Stimulated activated naive CD4-positive, alpha-beta T cell treated with Interleukin-2 at 50 U/mL for 16 hours (primary cell): Measurements from ENCODE around the gene TRAPPC10.

Experiments
- DNase-seq: peaks from one replicate; lab custom pipeline; 2025; lab: John Stamatoyannopoulos, UW

Gene TRAPPC10

DNA sequence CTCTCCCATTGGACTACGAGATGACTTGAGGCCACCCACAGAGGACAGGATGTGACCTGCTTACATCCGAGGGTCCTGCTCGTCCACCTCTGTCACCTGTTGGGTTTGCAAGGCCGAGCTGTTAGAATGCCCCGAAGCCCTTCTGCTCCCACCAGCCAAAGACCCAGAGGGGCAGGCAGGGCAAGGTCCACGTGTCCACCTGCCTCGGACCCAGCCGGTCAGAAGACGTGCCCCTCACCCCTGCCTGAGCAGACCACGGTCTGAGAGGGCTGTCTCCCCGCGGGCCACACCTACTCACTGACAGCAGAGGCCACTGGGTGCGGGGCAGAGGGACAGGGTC lies 30.3 kb upstream of the TRAPPC10 start:
- no peak for DNase-seq

DNA sequence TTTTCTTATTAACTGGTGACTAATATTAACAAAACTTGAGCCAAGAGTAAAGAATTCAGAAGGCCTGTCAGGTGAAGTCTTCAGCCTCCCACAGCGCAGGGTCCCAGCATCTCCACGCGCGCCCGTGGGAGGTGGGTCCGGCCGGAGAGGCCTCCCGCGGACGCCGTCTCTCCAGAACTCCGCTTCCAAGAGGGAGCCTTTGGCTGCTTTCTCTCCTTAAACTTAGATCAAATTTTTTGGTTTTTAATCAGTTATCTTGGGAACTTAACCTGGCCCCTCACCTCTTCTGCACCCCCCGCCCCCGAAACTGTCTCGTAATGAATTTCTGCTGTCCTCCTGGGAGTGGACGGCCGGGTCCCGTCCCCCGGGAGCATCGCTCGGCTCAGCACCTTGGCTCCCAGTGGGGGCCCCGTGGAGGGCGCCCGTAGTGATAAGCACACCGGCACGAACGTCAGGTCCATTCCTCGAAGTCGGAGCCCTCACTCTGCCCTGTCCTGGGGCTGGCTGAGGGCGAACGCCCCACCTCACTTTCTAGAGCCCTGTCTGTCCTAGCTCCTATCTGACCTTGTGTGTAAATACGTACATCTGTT lies 29.5 kb upstream of the TRAPPC10 start:
- no peak for DNase-seq

DNA sequence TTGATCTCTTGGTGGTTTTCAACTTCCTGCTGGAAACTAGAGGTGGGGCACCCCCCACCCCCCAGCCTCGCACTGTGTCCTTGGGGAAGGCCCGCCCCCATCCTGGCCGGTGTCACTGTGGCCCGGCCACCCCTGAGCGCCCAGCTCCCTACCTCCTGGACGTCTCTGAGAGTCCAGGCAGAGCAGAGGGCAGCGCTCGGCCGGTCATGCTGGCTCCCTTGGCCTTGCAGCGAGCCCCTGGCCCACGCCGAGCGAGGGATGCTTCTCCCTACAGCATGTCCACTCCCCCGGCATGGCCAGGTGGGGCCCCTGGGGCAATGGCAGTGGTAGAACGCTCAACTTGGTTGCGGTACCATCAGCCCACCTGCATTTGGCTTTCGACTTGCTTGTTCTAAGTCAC lies 28.7 kb upstream of the TRAPPC10 start:
- no peak for DNase-seq

DNA sequence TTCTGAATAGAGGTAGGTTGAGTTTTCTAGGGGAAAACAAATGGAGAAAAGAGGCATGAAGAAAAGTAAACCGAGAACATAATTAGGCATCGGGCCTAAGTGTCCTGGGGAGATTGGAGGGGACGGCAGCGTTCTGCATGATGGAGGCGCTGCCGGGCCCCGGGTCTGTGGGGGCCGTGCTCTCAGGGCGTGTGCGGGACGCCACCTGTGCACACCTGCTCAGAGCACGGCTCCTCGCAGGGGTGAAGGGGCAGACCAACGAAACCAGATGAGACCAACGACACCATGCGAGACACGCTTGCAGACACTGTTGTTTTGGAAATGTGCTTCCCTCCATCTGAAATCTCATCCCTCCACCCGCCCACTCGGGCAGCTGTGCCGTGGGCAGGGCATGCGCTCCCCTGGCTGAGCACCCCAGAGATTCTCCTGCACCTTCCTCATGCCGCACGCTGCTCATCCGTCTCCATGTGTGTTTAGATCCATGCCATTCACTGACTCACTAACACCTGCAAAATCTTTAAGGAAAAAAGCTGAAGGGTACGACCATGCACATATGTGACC lies 28.2 kb upstream of the TRAPPC10 start:
- no peak for DNase-seq

DNA sequence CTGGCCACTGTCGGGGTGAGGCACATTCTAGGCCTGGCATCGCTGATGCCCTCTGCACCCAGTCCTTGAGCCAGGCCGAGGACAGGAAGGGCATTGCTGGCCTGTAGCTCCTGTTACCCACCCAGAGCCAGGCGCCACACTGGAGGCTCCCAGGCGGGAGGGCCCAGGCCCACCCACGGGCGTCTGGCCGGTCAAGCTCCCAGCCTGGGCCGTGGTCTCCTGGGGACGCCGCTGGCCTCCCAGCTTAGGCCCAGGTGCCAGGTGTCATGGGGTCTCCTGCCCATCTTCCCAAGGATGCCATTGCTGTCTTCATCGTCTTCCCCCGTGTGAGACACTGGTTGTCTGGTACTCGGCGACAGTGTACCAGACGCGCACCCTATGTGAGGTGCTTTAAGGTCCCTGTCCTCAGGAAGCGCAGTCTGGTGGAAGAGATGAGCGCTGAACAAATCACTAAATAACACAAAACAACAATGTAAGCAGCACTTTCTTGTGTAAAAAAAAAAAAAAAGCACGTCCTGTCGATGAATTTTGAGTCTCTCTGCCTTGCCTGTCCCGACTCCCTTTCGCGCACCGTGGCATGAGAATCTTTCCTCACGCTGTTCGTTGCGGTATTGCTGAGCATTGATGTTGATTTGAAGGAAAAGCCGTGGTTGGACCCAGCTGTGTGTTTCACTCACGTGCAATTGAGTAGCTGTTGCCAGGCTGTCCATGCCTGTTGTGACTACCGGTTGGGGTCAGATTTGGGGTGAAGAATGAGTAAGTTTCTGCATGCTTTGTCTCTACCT lies 27.0 kb upstream of the TRAPPC10 start:
- DNase-seq, result no peak

DNA sequence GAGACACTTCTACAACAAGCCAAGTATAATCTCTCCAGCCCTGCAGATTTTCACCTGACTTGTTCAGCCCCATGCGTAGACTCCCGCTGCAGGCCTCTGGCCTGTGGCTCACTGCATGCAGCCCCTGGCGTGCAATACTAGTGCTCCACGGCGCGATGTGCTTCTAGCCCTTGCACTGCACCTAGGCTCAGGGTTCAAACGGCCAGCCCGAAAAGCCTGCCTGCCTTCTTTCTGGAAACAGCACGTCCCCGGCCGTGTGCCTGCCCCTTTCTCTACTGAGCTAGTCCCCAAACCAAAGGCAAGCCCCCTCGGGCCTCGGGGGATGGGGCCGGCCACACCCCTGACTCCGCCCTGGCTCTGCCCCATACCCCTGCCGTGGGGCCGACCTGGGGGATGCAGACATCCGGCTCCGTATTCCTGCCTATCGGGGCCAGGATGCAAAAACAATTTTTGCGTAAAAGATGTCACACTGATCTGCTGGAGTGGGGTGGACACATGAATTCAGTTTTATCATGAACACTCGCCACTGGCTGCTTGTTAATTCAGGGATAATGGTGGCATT lies 26.3 kb upstream of the TRAPPC10 start:
- no peak for DNase-seq

DNA sequence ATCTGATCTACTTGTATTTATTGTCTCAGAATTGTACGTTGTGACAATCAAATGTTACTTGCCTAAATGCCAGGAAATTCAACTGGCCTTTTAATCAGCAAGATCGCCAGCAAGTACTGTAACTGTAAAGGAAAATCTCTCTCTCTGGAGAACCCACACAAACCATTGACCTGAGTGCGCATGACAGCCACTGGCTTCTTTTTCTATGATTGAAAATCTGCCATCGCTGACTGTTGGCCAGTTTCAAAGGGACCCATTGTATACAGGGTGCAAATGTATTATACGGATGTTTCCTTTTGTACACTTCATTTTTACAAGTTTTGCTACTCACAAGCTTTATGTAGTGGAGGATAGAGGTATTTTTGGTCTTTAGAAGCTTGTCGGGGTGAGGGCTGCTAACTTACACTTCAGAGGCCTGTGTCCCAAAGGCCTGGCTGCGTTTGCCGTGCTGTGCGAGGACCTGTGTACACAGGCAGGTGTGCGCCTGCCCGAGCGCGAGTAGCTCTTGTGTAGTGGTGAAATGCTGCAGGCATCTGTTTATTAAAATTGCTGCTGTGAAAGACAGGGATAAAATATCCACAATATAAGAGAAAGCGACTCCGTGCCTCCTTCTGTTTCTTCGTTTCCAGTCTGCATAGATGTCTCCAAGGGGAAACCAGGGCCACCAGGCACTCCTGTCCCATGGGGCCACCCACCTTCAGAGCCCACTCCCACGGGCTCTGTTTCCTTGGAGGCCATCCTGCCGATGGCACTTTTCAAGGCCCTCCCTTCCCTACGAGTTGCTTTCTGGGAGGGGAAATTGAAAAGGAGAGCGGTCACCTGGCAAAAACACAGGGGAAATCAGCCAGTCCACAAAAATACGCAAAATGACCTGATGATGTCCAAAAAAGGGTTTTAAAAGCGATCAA lies 25.3 kb upstream of the TRAPPC10 start:
- DNase-seq, result no peak

DNA sequence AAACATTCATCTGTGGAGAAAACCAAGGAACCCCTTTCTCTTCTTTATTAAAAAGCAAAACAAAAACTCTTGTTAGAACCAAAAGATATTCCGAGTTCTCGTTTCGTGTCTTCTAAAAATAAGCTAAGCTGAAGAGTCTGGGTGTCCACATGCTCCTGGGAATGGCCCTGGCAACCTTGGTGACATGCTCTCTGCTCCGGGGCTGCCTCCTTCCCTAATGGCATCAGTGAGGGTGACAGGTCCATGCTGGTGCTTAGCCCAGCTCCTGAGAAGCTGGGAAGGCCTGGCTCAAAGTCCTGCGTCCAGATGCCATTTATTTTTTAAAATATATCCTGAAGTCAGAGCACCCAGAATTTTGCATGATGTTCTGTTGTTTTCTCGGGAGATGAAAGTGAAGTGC lies 24.6 kb upstream of the TRAPPC10 start:
- no peak for DNase-seq

DNA sequence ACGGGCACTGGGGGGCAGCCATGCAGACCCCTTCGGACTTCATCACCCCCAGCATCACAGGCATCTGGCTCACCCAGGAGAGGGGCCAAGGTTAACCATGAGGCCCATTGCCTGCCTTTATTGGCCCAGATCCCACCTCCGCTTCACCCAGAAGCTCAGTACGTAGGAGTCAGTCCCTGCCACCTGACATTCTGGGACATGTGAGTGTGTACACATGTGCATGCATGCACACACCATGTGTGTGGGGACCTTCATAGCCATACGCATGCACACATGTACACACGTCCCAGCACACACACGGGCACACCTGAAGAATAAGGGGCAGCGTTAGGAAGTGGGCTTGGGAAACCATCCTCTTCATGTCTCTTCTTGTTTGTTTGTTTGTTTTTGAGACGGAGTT lies 24.1 kb upstream of the TRAPPC10 start:
- DNase-seq, result no peak

DNA sequence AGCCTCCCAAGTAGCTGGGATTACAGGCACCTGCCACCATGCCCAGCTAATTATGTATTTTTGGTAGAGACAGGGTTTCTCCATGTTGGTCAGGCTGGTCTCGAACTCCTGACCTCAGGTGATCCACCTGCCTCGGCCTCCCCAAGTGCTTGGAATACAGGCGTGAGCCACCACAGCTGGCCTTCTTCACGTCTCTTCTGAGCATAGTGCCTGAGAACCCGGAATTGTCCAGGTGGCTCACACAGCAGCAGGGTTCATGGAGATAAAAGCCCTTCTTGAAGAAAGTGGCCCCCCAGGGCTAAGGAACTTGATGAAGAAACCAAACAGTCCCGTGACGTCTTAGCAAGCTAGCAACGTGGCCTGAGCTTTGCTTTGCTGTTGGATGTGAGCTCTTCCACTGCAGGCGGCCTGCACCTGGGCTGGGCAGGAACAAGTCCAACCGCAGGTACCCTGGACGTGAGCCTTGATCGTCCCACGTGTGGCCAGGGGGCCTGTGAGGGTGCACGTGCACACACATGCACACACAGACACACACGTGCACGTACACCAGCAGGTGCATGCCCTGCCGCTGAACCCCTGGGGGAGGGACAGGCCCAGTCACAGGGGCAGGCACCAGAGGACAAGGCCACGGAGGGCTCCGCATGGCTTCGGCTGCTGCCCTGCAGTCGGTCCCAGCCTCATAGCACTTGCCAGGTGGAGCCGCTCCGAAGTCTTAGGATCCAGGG lies 23.4 kb upstream of the TRAPPC10 start:
- no peak for DNase-seq

DNA sequence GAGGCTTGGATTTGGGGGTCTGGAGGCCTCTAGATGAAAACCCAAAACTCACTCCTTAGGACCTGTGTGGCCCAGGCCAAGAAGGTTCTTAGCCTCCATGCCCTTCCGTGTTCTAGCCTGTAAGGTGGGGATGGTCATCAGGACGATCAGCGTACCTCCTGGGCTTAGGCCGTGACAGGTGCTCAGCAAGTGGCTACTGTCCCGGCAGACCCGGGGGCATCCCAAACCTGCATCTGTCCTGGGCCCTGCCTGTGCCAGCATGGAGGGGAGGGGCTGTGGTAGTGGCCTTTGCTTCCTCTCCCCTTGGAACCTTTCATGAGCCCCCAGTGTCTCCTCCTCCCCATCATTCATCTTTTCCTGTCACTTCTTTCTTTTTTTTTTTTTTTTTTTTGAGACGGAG lies 22.7 kb upstream of the TRAPPC10 start:
- DNase-seq, result no peak

DNA sequence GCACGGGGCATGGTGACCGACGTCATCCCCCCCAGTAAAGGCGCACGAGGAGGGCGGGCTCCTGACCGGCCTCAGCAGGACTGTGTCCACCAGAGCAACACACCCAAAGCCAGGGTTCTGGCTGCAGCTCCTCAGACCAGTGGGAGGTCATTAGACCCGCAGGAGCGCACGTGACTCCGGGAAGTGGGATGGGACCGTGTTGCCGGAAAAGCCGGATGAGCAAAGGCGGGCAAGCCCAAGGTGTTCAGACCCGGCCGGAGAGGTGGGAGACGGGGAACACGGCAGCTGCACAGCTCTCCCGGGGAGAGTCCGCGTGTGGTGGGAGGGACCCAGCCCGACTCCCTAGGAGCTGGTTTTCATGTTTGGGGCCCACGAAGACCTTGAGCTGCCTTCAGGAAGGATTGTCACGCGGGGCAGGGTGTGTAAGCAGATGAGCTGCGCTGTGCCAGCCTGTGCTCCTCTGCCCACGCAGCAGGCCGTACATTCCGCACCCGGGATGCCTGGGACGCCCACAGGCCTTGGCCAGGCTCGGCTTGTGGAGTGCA lies 20.6 kb upstream of the TRAPPC10 start:
- DNase-seq, result no peak

DNA sequence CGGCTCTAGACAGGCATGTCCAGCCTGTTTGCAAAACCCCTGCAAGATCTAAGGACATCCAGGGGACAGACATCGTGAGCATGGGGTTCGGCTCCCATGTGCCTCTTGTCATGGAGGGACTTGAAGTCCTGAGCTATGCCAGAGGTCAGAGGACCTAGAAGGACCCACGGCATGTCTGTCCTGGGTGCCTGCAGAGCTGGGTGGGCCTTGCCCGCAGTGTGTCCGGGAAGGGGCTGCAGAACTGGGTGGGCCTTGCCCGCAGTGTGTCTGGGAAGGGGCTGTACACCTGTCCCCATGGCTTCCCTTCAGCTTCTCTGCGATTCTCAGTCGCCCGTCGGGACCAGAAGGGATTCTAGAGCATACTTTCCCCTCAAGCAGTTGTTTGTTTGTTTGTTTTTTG lies 20.0 kb upstream of the TRAPPC10 start:
- DNase-seq, result no peak

DNA sequence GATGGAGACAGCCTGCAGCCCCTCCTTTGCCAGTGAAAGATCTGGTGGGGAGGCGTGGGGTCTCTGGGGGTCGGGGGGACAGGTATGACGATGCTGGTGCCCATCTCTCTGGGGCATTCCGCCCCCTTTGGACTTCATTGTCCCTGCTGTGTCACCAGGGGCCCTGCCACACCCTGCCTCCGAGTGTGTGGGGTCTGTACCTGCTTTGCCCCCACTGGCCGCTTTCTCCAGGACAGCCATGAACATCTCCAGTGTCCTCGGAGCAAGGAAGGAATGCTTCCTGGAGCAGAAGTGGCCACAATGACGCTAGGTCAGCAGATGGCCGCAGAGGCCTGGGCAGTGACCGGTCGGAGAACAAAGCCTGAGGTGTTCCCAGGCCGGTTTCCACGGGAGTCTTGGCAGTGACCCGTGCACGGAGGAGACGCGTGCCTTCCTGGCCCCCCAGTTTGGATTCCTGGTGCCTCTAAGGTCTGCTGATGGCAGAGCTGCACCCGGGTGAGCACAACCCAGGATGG lies 18.6 kb upstream of the TRAPPC10 start:
- DNase-seq, result no peak

DNA sequence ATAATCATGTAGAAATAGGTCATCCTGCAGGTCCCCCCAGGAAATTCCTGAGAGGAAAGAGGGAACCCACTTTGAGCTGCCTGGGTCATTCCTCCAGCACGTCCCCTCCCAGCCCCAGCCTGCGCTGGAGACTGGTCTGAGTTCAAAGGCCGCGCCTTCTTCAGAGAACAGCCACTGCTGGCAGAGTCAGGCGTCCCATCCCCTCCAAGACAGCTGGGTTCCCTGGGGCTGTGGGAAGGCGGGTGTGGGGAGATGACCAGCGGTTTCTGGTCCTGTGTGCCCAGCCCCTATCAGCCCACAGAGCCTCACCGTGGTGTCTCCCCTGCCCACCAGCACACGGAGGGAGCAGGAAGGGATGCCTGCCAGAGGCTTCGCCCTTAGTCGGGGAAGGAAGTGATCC lies 18.0 kb upstream of the TRAPPC10 start:
- no peak for DNase-seq

DNA sequence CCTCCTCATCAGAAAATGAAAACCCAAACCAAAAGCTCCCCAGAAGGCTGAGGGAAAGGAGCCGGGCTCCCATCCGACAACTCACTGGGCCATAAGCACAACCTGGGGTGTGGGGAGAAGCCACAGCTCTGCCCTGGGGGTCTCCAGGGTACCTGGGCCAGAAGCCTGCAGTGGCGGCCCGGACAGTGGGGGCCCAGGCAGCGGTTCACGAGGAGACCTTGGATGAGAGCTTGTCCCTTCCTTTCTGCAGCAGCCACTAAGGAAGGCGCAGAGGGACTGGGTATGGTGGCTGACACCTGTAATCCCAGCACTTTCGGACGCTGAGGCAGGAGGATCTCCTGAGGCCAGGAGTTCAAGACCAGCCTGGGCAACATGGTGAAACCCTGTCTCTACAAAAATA lies 17.5 kb upstream of the TRAPPC10 start:
- no peak for DNase-seq

DNA sequence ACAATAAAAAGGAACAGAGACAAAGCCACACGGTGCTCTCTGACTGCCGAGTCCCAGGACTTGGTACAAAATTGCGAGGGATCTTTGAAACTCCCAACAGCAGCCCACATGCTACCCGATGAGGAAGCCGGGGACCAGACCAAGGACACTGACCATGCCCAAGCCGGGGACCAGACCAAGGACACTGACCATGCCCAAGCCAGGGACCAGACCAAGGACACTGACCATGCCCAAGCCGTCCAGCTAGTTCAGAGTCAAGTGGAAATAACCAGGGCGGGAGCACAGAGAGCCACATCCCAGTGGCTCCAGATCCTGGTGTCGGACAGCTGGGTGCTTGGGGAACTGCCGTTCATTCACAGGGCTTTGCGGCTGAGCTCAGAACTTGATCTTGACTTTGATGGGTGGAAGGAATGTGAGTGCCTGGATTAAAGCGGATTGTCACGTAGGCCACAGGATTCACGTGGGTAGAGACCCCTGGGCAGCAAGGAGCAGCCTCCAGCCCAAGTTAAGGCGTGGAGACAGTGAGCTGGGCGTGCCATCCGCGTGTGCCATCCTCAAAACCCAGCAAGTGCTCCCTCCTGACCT lies 16.5 kb upstream of the TRAPPC10 start:
- no peak for DNase-seq

DNA sequence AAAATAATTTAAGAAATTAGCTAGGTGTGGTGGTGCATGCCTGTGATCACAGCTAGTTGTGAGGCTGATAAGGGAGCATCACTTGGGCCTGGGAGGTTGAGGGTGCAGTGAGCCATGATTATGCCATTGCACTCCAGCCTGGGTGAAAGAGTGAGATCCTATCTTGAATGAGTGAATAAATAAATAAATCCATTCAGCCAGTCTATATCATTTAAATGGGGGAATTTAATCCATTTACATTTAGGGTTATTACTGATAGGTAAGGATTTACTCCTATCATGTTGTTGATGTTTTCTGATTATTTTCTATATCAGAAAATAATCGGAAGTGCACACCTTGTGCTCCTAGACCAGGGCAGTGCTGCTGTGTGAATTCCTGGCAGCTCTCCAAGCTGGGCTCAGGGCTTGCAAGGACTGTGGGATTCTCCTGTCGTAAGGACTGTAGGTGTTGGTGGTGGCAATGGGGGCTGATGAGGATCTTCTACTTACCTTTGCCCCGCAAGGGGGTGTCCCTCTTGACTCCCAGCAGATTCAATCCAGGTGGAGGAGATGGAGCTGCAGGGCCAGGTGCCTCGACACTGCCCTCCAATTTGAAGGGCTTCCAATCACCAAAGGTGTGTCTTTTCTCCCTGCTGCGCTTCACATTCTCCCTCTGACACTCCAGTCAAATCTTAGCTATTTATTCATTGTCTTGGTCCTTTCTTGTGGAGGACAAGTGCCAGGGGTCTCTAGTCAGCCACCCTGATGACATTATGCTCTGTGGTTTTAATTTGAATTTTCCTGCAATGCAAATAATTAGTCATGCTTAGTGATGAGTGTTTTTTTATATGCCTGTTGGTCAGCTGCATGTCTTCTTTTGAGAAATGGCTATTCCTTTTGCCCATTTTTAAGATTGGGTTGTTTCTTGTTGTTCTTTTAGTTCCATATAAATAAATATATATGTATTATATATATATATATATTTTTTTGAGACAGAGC lies 14.1 kb upstream of the TRAPPC10 start:
- no peak for DNase-seq

DNA sequence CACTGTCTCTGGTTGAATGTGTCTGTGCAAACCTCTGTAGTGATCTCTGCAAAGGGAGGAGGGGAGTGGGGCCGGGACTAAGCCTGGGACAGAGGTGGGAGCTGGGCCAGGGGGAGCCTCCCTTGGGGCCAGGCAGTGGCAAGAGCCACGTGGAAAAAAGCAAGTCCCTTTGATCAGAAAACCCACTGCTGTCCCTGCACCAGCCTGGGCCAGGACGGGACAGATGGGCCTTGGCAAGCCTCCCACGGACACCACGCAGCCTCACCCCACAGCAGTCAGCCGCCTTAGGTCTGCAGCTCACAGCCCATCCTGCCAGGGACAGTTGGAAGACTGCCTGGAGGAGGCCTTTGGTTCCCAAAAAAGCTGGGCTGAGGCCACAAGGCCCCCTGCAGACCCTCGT lies 11.7 kb upstream of the TRAPPC10 start:
- DNase-seq, result no peak

DNA sequence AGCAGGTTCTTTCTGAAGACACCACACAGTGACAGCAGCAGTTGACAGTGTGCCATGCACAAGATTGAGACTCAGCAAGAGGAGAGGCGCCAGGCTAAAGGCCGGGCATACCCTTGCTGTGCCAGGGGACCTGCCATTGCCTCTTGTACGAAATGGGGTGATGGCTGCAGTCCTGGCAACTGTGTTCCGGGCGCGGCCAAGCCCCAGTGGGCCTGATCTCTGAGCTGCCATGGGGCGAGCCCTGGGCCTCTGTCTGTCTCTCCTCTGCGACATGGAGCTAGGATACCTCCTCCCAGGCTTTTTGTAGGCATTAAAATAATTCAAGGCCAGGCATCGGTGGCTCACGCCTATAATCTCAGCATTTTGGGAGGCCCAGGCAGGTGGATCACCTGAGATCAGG lies 9.6 kb upstream of the TRAPPC10 start:
- DNase-seq, result no peak
